NK-92 treated with Interleukin-12 subunit alpha and Interleukin-12 subunit beta, amount 100 ng/mL, for 24 hours (cell line): ENCODE data around the gene TJAP1.

Source experiments
- DNase-seq: peaks from one replicate; lab custom pipeline; 2025; lab: John Stamatoyannopoulos, UW

TJAP1 gene, protein sequence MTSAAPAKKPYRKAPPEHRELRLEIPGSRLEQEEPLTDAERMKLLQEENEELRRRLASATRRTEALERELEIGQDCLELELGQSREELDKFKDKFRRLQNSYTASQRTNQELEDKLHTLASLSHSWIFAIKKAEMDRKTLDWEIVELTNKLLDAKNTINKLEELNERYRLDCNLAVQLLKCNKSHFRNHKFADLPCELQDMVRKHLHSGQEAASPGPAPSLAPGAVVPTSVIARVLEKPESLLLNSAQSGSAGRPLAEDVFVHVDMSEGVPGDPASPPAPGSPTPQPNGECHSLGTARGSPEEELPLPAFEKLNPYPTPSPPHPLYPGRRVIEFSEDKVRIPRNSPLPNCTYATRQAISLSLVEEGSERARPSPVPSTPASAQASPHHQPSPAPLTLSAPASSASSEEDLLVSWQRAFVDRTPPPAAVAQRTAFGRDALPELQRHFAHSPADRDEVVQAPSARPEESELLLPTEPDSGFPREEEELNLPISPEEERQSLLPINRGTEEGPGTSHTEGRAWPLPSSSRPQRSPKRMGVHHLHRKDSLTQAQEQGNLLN

DNA sequence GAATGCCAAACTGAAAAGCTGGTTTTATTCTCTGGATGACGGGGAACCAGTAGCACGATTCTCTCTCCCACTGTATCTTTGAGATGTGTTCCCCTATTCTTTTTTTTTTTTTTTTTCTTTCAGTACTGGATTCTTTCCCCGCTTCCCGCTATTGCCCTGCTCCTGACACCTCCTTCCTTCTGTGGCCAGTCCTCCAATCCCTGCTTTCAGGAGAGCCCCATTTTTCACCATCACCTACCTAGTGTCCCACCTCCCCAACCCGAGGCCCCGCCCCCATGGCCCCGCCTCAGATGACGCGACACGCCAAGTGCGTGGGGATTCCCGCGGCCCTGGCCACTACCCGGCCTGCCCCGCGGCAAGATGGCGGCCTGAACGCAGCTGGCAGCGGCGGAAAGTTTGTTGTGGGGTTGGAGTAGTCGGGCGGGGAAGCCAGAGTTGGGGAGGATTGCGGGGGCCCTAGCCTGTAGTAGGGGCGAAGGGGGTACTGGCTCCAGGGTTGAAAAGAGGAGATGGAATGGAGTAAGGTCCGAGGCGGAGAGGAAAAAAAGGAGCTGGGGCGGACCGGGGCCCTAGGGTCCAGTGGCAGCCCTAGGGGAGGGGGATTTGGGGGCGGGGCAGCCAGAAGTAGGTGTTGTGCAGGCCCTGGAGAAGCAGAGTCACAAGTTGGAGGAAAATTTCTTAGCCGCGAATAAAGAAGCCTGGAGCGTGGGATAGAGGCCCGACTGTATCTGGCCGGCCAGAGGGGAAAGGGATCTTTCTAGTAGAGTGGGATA is at the start of gene TJAP1:
Gene TJAP1 (plus strand): TSS at position 336 of the 773 bp plus-strand sequence. CDS start 21,432 bp downstream, outside the sequence.
- DNase-seq = peak; percentile 84

DNA sequence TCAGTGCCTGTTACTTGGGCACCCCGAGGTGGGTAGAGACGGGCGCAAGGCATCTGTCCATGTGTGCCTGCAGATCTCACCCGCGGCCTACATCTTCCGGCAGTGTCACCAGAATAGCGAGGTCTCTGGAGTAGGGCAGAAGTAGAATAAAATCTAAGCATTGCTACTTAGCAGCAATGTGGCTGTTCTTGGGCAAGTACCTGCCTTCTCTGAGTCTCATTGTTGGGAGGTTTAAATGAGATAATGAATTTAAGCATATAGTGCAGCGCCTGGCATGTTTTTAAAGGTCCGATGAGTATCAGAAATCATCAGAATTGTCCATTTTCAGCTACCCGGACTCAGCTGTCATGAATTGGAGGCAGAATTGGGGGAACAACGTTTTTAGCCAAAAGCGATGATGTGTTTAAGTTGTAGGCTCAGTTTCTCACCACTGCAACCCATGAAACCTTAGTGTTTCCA is 49.2 kb upstream of the TJAP1 start:
- no peak for DNase-seq

DNA sequence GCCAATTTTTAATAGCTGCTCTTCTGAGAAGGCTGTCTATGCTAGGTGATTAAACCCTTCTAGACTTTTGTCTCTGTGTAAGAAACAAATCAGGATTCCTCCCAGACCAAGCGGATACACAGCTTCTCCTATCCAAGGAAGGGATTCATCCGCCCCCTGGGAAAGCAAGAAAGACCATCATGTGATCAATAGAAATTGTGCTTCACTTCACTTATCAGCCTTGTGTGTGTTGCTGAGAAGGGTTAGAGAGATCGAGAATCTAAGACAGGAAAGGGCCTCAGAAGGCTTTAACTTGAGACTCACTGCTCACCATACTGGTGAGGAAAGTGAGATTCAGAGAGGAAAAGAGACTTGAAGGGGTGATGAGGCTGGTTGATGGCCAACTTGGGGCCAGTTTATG is 48.5 kb upstream of the TJAP1 start:
- no peak for DNase-seq

DNA sequence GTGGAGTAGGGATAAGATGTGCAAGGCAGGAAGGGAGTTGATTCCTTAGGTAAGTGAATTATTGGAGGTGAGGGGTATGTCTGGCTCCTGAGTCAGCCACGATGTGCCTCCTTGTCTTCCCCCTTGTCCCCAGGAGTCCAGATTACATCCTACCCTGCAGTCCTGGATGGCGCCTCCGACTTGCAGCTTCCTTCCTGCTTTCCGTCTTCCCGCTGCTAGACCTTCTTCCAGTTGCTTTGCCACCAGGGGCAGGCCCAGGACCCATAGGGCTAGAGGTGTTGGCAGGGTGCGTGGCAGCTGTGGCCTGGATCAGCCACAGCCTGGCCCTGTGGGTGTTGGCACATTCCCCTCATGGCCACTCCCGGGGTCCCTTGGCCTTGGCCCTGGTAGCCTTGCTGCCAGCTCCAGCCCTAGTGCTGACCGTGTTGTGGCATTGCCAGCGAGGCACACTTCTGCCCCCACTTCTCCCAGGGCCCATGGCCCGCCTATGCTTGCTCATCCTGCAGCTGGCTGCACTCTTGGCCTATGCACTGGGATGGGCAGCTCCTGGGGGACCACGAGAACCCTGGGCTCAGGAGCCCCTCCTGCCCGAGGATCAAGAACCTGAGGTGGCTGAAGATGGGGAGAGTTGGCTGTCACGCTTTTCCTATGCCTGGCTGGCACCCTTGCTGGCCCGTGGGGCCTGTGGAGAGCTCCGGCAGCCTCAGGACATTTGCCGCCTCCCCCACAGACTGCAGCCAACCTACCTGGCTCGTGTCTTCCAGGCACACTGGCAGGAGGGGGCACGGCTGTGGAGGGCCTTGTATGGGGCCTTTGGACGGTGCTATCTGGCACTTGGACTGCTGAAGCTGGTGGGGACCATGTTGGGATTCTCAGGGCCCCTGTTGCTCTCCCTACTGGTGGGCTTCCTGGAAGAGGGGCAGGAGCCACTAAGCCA is 45.1 kb upstream of the TJAP1 start:
- DNase-seq = no peak

DNA sequence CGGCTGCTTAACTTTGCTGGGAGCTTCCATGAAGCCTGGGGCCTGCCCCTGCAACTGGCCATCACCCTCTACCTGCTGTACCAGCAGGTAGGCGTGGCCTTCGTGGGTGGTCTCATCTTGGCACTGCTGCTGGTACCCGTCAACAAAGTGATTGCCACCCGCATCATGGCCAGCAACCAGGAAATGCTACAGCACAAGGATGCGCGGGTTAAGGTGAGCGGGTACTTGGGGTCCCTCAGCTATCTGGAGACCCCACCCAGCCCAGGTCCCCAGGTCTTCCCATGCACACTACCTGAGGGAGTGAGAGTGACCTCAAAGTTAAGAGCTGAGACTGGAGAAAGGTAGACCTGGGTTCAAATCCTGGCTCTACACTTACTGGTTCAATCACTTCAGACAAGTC is 44.2 kb upstream of the TJAP1 start:
- DNase-seq = no peak

DNA sequence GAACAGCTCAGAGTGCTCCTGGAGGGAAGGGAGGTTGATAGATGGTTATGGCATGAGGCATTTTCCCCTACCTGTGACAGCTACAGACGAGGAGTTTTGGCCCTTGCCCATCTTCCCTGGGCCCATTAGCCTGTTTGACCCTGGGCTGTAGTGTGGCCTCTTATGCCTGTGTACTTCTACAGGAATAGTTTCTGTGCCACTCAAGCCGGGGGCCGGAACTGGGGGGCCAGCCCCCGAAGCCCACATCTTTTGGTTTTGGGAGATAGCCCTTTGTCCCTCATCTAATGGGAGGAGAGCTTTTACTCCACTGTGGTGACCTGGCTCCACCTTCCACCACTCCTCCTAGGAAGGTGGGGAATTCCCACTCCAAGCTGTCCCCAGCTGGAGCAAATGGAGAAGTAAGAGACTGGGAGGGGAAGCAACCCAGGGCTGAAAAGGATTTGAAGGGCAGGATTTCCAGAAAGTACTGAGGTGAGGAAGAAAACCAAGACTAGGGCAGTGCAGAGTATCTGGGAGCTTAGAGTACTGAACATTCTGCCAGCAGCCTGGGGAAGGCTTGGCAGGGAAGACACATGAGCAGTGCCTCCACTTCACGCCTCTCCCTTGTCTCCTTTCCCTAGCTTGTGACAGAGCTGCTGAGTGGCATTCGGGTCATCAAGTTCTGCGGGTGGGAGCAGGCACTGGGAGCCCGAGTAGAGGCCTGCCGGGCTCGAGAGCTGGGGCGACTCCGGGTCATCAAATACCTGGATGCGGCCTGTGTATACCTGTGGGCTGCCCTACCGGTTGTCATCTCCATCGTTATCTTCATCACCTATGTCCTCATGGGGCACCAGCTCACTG is 43.1 kb upstream of the TJAP1 start:
- no peak for DNase-seq

DNA sequence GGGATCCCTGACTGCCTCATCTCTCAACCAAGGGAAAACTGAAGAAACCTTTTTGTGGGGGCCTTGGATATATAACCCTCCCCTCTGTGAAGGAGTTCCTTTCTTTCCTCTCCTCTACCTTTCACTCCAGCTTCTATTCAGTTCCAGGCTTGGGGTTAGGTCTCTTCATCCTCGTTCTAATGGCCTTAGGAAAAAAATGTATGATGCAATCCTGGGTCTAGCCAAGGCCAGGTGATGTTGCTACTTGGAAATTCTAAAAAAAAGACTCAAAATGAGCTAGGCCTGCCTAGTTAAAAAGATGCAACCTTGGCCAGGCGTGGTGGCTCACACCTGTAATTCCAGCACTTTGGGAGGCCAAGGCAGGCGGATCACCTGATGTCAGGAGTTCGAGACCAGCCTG is 42.4 kb upstream of the TJAP1 start:
- DNase-seq = no peak

DNA sequence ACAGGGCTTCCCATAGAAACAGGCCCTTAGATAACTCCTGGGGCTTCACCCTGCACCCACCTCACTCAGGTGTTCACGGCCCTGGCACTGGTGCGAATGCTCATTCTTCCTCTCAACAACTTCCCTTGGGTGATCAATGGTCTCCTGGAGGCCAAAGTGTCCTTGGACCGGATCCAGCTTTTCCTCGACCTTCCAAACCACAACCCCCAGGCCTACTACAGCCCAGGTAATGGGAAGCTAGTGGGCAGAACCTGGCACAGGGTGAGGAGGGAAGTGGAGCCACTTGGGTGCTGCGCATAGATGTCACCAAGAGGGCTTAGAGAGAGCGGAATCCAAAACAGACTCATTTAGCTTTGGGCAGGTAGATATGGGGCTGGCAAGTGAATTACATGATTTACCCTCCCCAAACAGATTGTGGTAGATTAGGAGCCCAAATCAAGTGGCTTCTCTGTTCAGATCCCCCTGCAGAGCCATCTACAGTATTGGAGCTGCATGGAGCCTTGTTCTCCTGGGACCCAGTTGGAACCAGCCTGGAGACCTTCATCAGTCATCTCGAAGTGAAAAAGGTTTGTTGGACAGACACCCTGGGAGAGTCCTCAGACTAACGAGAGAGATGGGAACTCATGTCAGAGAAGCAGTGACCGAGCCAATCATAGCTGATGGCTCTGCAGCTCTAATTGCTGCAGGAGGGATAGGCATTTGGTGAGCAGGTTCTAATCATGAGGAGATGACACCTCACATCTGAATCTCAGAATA is 41.5 kb upstream of the TJAP1 start:
- DNase-seq = no peak

DNA sequence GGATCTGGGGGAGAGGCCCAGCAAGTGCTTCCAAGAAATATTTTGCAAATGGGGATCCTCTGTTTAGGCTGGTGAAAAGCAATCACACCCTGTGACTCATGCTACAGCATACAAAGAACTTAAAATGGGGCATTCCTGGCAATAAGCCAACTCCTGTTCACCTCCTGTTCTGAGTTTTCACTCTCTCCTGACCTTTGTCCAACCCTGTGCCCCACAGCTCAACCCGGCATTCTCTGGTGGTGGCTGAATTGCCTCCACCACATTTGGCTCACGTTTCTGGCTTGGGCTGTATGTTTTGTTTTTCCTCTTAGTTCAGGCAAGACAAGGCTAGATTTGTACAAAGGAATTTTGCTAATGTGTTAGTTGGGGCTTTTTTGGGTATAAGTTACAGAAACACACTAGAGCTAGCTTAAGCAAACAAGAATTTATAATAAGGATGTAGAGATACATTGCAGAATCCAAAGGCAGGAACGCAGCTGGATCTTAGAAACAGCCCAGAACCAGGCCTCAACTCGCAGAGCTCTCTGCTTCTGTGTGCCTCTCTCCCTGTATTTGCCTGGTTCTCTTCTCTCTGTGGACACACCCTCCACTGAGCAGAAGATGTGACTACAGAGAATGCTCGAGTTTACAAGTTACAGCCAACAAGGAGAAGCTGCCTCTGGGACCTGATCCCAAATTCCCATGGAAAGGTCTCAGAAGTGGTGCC is 40.6 kb upstream of the TJAP1 start:
- no peak for DNase-seq

DNA sequence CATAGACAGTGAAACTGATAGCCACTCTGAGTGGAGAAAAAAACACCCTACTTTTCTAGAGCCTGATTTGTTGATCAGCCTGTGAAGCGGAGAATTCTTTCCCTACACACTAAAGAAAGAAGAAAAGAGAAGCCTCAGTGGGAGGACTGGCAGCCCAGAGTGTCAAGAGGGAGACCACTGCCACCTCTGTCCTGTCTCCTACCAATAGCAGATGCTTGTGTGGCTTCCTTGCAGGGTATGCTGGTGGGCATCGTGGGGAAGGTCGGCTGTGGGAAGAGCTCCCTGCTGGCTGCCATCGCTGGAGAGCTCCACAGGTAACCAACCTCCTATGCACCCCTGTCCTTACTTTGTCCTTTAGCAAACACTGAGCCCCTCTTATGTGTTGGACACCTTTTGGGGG is 39.7 kb upstream of the TJAP1 start:
- DNase-seq = no peak

DNA sequence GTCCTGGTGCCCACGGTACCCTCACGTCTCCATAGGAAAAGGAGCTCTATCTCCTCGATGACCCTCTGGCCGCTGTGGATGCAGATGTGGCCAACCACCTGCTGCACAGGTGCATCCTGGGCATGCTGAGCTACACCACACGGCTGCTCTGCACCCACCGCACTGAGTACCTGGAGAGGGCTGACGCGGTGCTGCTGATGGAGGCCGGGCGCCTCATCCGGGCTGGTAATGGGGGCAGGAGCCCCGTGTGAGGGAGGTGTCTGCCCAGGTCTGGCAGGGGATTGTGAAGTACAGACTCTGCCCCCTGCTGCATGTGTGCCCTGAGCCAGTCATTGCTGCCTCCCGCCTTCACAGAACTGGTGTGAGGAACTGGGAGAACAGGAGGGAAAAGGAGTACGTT is 34.4 kb upstream of the TJAP1 start:
- DNase-seq = no peak

DNA sequence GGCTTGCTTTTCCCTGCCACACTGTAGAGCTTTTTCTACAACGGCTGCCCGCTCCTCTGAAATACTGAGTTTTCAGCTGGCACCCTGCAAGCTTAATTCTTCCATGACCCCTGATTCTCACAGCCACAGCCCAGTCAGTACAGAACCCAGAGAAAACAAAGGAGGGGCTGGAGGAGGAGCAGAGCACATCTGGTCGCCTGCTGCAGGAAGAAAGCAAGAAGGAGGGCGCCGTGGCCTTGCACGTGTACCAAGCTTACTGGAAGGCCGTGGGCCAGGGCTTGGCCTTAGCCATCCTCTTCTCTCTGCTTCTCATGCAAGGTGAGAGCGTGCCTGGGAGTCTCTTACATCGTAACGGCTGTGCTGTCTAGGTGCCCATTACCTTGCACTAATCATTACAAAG is 33.3 kb upstream of the TJAP1 start:
- no peak for DNase-seq

DNA sequence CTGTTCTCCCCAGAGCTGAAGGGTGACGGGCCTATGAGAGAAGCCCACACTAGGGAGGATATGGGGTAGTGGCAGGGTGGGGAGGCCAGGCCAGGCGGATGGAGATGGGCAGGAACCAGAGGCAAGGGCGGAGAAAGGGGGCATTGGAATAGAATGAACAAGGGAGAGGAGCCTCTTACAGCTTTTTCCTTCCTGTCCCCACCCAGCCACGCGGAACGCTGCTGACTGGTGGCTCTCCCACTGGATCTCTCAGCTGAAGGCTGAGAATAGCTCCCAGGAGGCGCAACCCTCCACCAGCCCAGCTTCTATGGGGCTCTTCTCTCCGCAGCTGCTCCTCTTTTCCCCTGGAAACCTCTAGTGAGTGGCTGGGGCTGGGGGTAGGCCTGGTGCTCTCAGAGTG is 32.8 kb upstream of the TJAP1 start:
- DNase-seq = no peak

DNA sequence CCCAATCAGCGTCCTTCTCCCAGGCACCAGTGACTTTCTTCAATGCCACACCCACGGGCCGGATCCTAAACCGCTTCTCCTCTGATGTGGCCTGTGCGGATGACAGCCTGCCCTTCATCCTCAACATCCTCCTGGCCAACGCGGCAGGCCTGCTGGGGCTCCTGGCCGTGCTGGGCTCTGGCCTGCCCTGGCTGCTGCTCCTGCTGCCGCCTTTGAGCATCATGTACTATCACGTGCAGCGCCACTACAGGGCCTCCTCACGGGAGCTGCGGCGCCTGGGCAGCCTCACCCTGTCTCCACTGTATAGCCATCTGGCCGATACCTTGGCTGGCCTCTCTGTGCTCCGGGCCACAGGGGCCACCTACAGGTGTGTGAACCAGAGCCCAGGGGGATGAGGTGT is 31.8 kb upstream of the TJAP1 start:
- DNase-seq = no peak

DNA sequence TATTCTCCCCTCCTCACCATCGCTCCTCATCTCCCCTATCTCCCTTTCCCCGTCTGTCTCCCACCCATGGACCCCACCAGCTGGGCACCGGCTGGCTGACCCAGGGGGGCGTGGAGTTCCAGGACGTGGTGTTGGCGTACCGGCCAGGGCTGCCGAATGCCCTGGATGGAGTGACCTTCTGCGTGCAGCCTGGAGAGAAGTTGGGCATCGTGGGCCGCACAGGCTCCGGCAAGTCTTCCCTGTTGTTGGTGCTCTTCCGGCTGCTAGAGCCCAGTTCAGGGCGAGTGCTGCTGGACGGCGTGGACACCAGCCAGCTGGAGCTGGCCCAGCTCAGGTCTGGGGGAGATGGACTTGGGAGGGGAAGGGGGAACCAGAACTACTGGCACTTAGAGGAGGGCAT is 29.8 kb upstream of the TJAP1 start:
- DNase-seq = no peak

DNA sequence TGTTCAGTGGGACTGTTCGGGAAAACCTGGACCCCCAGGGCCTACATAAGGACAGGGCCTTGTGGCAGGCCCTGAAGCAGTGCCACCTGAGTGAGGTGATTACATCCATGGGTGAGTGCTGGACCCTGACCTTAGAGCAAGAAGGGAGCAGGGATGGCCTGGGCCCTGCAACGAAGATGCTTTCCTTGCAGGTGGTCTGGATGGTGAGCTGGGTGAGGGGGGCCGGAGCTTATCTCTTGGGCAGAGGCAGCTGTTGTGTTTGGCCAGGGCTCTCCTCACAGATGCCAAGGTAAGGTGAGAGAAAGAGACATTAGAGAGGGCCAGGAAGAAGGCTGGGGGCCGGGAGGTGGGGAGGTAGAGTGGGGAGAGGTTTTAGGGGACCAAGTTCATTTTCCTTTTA is 28.5 kb upstream of the TJAP1 start:
- no peak for DNase-seq

DNA sequence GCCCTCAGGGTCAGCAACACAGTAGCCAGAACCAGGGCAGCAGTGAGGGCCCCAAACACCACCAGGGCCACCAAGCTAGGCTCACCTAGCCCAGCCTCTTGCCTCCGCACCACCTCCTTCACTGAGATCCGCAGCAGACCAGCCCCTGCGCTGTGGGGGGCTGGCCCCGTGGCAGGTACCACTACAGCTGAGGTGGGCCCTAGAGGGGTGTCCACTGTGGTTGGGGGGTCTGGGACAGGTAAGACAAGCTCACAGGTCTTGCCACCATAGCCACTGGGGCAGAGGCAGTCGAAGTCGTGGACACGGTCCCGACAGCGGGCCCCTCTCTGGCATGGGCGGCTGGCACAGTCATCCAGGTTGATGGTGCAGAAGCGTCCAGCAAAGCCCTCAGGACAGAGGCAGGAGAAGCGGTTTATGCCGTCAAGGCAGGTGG is 26.7 kb upstream of the TJAP1 start:
- no peak for DNase-seq

DNA sequence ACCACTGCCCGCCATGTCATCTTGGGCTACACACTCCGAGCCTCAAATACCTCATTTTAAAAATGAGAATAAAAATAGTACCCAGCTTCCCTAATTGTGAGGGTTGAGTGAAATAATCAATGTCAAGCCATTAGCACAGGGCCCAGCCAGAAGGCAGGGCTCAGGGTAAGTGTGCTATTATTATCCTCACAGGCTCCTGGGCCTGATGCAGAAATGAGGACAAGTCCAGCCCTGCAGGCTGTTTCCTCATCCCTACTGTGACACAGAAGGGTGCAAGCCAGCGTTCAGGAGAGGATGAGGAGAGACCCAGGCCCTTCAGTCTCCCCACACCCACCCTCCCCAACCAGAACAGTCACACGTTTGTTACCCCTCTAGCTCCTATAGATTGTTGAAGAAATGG is 26.0 kb upstream of the TJAP1 start:
- no peak for DNase-seq

DNA sequence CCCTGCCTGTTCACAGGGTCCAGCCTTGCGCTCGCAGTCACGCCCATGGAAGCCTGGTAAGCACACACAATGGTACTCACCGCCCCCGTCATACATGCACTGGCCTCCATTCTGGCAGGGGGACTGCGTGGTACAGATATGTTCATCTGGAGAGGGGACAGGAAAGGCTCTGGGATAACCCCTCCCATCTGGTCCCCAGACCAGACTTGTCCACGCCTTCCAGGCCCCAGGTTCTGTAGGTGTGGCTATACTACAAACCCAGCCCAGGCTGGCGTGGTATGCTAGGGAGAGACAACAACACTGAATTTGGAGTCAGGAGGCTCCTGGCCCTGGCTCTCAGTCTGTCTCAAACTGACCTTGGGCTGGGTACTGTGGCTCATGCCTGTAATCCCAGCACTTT is 25.4 kb upstream of the TJAP1 start:
- no peak for DNase-seq

DNA sequence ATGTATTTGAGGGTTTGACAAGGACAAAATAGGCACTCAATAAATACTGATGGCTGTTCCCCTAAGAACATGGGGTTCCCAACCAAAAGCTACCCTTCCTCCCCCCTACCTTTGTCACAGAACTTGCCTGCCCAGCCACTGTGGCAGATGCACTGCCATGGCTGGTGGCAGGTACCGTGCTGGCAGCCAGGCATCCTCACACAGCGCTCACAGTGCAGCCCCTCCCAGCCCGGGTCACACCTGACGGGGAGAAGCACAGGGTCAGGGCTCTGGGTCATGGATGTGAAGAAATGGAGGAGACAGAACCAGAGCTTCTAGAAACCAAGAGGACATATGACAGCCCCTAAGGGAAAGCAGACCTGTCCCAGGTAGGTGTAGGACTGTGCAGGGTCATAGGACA is 24.5 kb upstream of the TJAP1 start:
- DNase-seq = no peak
